Mammary epithelial cell (primary cell): Measurements from ENCODE around the gene NLRP8.

Experiments used
- CTCF ChIP-seq, 2 donors: IDR thresholded peaks in 1 of 2; conservative IDR thresholded peaks in 1 of 2; 2 replicates each; pipeline ENCODE4 v1.5.1; 2011 to 2012; ENCODE audit warnings: inconsistent platforms in 2 of 2, low read length in 2 of 2, mild to moderate bottlenecking in 2 of 2, control low read depth in 1 of 2, low read depth in 1 of 2; ENCODE audit not compliant: insufficient read depth in 1 of 2; ENCODE audit errors: extremely low read depth in 1 of 2
- EZH2 ChIP-seq: IDR thresholded peaks from 2 replicates; pipeline ENCODE4 v1.6.1; 2012; ENCODE audit warnings: low read length, inconsistent platforms, borderline replicate concordance

- TF ChIP-seq CTCF (conservative IDR thresholded peaks at IDR 0.05 in 1 of 2, IDR thresholded peaks at IDR 0.05 in 1 of 2; ENCODE audit: extremely low read depth in 1 of 2, insufficient read depth in 1 of 2, low read depth in 1 of 2, low read length in 2 of 2) (no peak), EZH2 (no peak)
Observed at GRCh38 chr19:55980415-55980814, 32.8 kb downstream of the NLRP8 start.
